PC-9 (cell line): Measurements from ENCODE around the gene MAN1A2. TPM values are rescaled to one million over a fixed set of nuclear protein-coding genes. Genes with fewer than 3 reads are reported as not detected.

Source experiments
- BruUV-seq: library from RNA; stranded (reverse); fragments of 400-500 nt; replicated peaks from 2 replicates; lab custom pipeline; 2021; lab: Mats Ljungman, UMichigan
- CTCF ChIA-PET: fragments of 300-600 bp; sonication (Branson Sonifier 250); formaldehyde crosslinking; loops from one replicate; lab custom pipeline; 2022; ENCODE audit warnings: antibody characterized with exemption; lab: Charles Lee
- POLR2A ChIA-PET: fragments of 300-600 bp; sonication (Branson Sonifier 250); formaldehyde crosslinking; loops from one replicate; lab custom pipeline; 2022; ENCODE audit warnings: antibody characterized with exemption; ENCODE audit not compliant: unreplicated experiment; lab: Charles Lee
- DNase-seq, 2 experiments: peaks; one replicate each; pipeline versions ENCODE4 v3.0.0 to v3.0.0-alpha.2; 2015 to 2022; ENCODE audit warnings: mixed read lengths in 1 of 2
- H2AFZ ChIP-seq: fragments of 200-600 bp; sonication (generic); 2 replicates; pipeline ENCODE4 v1.8.1; 2017; ENCODE audit warnings: antibody characterized with exemption
- H3F3A ChIP-seq: fragments of 200-600 bp; sonication (generic); 2 replicates; pipeline ENCODE4 v1.8.1; 2017; ENCODE audit warnings: antibody characterized with exemption, mild to moderate bottlenecking, low read depth; ENCODE audit not compliant: insufficient read depth
- H3K27ac ChIP-seq: fragments of 200-600 bp; sonication (generic); 2 replicates; pipeline ENCODE4 v1.6.1; 2016; ENCODE audit warnings: mixed run types
- H3K27me3 ChIP-seq: fragments of 200-600 bp; sonication (generic); 2 replicates; pipeline ENCODE4 v1.6.1; 2016; ENCODE audit warnings: low read depth, mixed run types; ENCODE audit not compliant: insufficient read depth
- H3K36me3 ChIP-seq: fragments of 200-600 bp; sonication (generic); 2 replicates; pipeline ENCODE4 v1.6.1; 2016; ENCODE audit warnings: low read depth, mixed run types
- H3K4me1 ChIP-seq: fragments of 200-600 bp; sonication (generic); replicated peaks from 2 replicates; pipeline ENCODE4 v1.6.1; 2016; ENCODE audit warnings: mixed run types; ENCODE audit not compliant: insufficient read depth
- H3K4me2 ChIP-seq: fragments of 200-600 bp; sonication (generic); 2 replicates; pipeline ENCODE4 v1.6.1; 2017; ENCODE audit warnings: mixed run types
- H3K4me3 ChIP-seq: fragments of 200-600 bp; sonication (generic); 2 replicates; pipeline ENCODE4 v1.6.1; 2016; ENCODE audit warnings: mixed run types
- H3K79me2 ChIP-seq: fragments of 200-600 bp; sonication (generic); 2 replicates; pipeline ENCODE4 v1.6.1; 2017; ENCODE audit warnings: low read depth, mixed run types
- H3K9me2 ChIP-seq: fragments of 200-600 bp; sonication (generic); 2 replicates; pipeline ENCODE4 v1.8.1; 2017; ENCODE audit warnings: mild to moderate bottlenecking; ENCODE audit not compliant: insufficient read depth
- H3K9me3 ChIP-seq: fragments of 200-600 bp; sonication (generic); 2 replicates; pipeline ENCODE4 v1.8.1; 2016; ENCODE audit warnings: low read depth; ENCODE audit not compliant: insufficient read depth
- H4K20me1 ChIP-seq: fragments of 200-600 bp; sonication (generic); 2 replicates; pipeline ENCODE4 v1.8.1; 2017; ENCODE audit not compliant: insufficient read depth
- EZH2 ChIP-seq: fragments of 200-600 bp; sonication (generic); IDR thresholded peaks from 2 replicates; pipeline ENCODE4 v1.8.0; 2017; ENCODE audit warnings: antibody characterized with exemption, low read depth
- intact Hi-C: fragments of 100-400 bp; cut with micrococcal nuclease; formaldehyde crosslinking; loops from one replicate; pipeline ENCODE4 v1.10.0; 2022; ENCODE audit not compliant: unreplicated experiment
- total RNA-seq: library from RNA; stranded (reverse); gene quantifications from 2 replicates; pipeline ENCODE4 v1.2.3, GENCODE V29; 2021
- TF ChIP-seq, protein P1 (sequence below): fragments of 200-600 bp; sonication (generic); conservative IDR thresholded peaks from 2 replicates; pipeline ENCODE4 v1.6.1; 2017; ENCODE audit warnings: mixed run types, antibody characterized with exemption, mild to moderate bottlenecking, moderate library complexity

MAN1A2 gene
- total RNA-seq, 1 experiment from 2014 or later, result 50.3 TPM

DNA sequence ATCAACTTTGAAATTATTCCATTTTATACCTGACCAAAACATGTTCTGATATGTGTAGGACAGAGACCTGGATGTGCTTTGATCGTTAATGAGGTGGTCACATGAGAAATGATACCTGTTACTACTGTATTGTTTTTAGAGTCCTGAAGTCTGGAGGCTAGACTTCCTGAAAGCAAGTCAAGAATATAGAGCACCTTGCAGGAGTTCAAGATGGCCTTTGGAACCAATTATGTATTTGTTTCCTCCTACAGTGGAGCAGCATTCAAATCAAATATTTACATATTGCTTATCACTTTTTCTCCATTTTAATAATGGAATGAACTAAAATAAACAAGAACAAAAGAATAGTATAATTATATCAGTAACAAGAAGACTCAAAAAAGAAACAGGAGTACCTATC lies 155.9 kb downstream of the MAN1A2 start:
- no peak overlapping the region for H3K27ac ChIP-seq
- H2AFZ ChIP-seq, result no peak overlapping the region
- DNase-seq, result no peak
- no peak overlapping the region for H3K4me3 ChIP-seq
- CTCF ChIA-PET, result no interaction called here
- H3K4me2 ChIP-seq, result no peak overlapping the region
- no peaks in the 10 kb centered on the region for H3K27me3 ChIP-seq
- no peaks in the 10 kb centered on the region for H4K20me1 ChIP-seq
- H3K9me3 ChIP-seq, result no peaks in the 10 kb centered on the region
- no peaks in the 10 kb centered on the region for H3K36me3 ChIP-seq
- TF ChIP-seq, protein P1, sequence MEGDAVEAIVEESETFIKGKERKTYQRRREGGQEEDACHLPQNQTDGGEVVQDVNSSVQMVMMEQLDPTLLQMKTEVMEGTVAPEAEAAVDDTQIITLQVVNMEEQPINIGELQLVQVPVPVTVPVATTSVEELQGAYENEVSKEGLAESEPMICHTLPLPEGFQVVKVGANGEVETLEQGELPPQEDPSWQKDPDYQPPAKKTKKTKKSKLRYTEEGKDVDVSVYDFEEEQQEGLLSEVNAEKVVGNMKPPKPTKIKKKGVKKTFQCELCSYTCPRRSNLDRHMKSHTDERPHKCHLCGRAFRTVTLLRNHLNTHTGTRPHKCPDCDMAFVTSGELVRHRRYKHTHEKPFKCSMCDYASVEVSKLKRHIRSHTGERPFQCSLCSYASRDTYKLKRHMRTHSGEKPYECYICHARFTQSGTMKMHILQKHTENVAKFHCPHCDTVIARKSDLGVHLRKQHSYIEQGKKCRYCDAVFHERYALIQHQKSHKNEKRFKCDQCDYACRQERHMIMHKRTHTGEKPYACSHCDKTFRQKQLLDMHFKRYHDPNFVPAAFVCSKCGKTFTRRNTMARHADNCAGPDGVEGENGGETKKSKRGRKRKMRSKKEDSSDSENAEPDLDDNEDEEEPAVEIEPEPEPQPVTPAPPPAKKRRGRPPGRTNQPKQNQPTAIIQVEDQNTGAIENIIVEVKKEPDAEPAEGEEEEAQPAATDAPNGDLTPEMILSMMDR, result no peak
- TF ChIP-seq EZH2, result no peak
- no peaks in the 10 kb centered on the region for H3K9me2 ChIP-seq
- H3F3A ChIP-seq, result no peaks in the 10 kb centered on the region
- BruUV-seq, result no TSS peak
- POLR2A ChIA-PET, result no interaction called here
- intact Hi-C loops, result no loop called here
- no peaks in the 10 kb centered on the region for H3K4me1 ChIP-seq
- no peaks in the 10 kb centered on the region for H3K79me2 ChIP-seq

DNA sequence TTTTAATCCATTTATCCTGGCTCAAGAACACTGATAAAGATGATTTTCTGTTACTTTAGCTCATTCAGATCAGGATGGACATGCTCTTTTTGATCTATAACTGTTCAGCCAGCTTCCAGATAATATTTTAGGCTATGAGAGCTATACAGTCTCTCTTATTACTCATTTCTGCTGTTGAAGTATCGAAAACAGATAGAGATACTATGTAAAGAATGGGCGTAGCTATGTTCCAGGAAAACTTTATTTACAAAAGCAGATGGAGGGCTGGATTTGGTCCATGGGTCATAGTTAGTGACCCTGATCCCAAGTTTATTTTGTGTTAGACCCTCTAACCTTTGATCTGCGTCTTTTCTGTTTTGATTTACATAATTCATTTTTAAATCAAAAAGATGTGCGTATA lies 159.8 kb downstream of the MAN1A2 start:
- Histone ChIP-seq H3K4me2 (no peak overlapping the region), H3K4me3 (no peak overlapping the region), H3F3A (no peaks in the 10 kb centered on the region), H3K79me2 (no peaks in the 10 kb centered on the region), H2AFZ (no peak overlapping the region), H3K9me3 (no peaks in the 10 kb centered on the region), H3K36me3 (no peaks in the 10 kb centered on the region), H3K4me1 (no peaks in the 10 kb centered on the region), H3K27ac (no peak overlapping the region), H3K27me3 (no peaks in the 10 kb centered on the region), H4K20me1 (no peaks in the 10 kb centered on the region), H3K9me2 (no peaks in the 10 kb centered on the region)
- no TSS peak for BruUV-seq
- POLR2A ChIA-PET, result interaction anchor here (0.6 kb wide), 1 partner anchor 224 kb away, joined by 3 read pairs; no protein-coding TSS in a partner anchor
- TF ChIP-seq, protein P1, result no peak
- no peak for TF ChIP-seq EZH2
- intact Hi-C loops, result no loop called here
- CTCF ChIA-PET, result interaction anchor here (0.5 to 0.6 kb wide), 2 partner anchors 51 to 146 kb away, joined by 3 to 4 read pairs; no protein-coding TSS in a partner anchor
- no peak for DNase-seq

DNA sequence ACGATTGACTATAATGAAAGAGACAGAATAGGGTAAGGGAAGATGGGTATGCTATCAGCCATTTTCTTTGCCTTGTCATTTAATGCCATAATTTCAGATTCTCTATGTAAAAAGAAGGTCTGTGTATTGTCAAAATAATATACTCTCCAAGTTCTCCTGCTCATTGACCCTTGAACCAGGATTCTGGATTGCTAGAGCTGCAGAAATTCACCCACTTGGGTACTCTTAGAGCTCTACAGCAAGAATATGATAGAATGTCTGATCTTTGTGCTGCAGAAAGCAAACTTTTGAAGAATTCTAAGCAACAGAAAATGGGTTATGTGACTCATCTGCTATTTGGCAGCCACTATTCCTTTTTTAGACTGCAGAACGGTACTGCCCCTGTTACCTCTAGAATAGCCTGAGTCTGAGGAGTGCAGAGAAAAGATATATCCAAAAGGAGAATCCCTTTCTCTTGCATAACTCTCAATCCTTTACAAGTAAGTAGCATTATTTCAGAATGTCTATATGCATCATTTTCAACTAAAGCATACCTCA lies 160.4 kb downstream of the MAN1A2 start:
- ChIA-PET CTCF (interaction anchor here (0.5 to 0.6 kb wide), 2 partner anchors 50 to 146 kb away, joined by 3 to 4 read pairs; no protein-coding TSS in a partner anchor), POLR2A (interaction anchor here (0.6 kb wide), 1 partner anchor 224 kb away, joined by 3 read pairs; no protein-coding TSS in a partner anchor)
- no peak for DNase-seq
- Histone ChIP-seq H2AFZ (no peak overlapping the region), H3K4me2 (no peak overlapping the region), H3F3A (no peaks in the 10 kb centered on the region), H3K36me3 (no peaks in the 10 kb centered on the region), H3K4me1 (no peaks in the 10 kb centered on the region), H4K20me1 (no peaks in the 10 kb centered on the region), H3K4me3 (no peak overlapping the region), H3K27me3 (no peaks in the 10 kb centered on the region), H3K9me3 (no peaks in the 10 kb centered on the region), H3K79me2 (no peaks in the 10 kb centered on the region), H3K9me2 (no peaks in the 10 kb centered on the region), H3K27ac (no peak overlapping the region)
- BruUV-seq, result no TSS peak
- TF ChIP-seq, protein P1, result no peak
- no peak for TF ChIP-seq EZH2
- intact Hi-C loops, result no loop called here
